HG03280 (cell line): ENCODE data around the gene KAZN.

Experiments used
- ATAC-seq: cut with Tn5 transposase; IDR thresholded peaks from one replicate; pipeline ENCODE4 v1.9.1; 2021; ENCODE audit warnings: mild to moderate bottlenecking, moderate library complexity; ENCODE audit not compliant: unreplicated experiment

Gene KAZN

GRCh38 chr1:14761291-14762153, 163.0 kb downstream of the KAZN start:
- no peak for ATAC-seq

GRCh38 chr1:14763977-14764376, 165.5 kb downstream of the KAZN start:
- no peak for ATAC-seq

GRCh38 chr1:14765773-14766172, 167.3 kb downstream of the KAZN start:
- ATAC-seq = no peak

GRCh38 chr1:14767075-14767474, 168.6 kb downstream of the KAZN start:
- no peak for ATAC-seq

GRCh38 chr1:14768582-14769304, 170.3 kb downstream of the KAZN start:
- ATAC-seq = no peak

GRCh38 chr1:14769486-14770274, 171.2 kb downstream of the KAZN start:
- no peak for ATAC-seq

- ATAC-seq = no peak
Measured at GRCh38 chr1:14773396-14774025, 175.0 kb downstream of the KAZN start.

GRCh38 chr1:14774225-14774624, 175.7 kb downstream of the KAZN start:
- no peak for ATAC-seq

GRCh38 chr1:14774988-14775387, 176.5 kb downstream of the KAZN start:
- no peak for ATAC-seq

GRCh38 chr1:14775434-14775833, 176.9 kb downstream of the KAZN start:
- no peak for ATAC-seq

- ATAC-seq = no peak
Measured at GRCh38 chr1:14777516-14778506, 179.3 kb downstream of the KAZN start.

- ATAC-seq = no peak
Measured at GRCh38 chr1:14778541-14778897, 180.0 kb downstream of the KAZN start.

GRCh38 chr1:14778898-14779865, 180.7 kb downstream of the KAZN start:
- no peak for ATAC-seq

GRCh38 chr1:14780271-14780670, 181.8 kb downstream of the KAZN start:
- no peak for ATAC-seq

- ATAC-seq = no peak
Measured at GRCh38 chr1:14781811-14782210, 183.3 kb downstream of the KAZN start.

GRCh38 chr1:14782741-14783591, 184.5 kb downstream of the KAZN start:
- ATAC-seq = no peak

- no peak for ATAC-seq
Measured at GRCh38 chr1:14783592-14783886, 185.1 kb downstream of the KAZN start.
